GM12873 (cell line): ENCODE results near the gene LCORL.

ENCODE experiments used
- TF ChIP-seq, protein P1 (sequence below): IDR thresholded peaks from 2 replicates; pipeline ENCODE4 v1.5.1; 2012; ENCODE audit warnings: low read depth, mild to moderate bottlenecking, moderate library complexity, low read length, control low read depth; ENCODE audit not compliant: insufficient read depth; ENCODE audit errors: missing control alignments

Gene LCORL

DNA sequence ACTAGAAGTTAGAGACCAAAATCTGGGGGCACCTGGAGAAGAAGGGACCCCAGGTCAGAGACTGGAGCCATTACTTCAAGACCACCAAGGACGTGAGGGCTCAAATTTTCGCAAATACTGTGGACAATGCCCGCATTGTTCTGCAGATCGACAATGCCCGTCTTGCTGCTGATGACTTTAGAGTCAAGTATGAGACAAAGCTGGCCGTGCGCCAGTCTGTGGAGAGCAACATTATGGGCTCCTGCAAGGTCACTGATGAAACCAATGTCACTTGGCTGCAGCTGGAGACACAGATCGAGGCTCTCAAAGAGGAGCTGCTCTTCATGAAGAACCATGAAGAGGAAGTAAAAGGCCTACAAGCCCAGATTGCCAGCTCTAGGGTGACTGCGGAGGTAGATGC, 109.5 kb downstream of the LCORL start:
- TF ChIP-seq, protein P1, sequence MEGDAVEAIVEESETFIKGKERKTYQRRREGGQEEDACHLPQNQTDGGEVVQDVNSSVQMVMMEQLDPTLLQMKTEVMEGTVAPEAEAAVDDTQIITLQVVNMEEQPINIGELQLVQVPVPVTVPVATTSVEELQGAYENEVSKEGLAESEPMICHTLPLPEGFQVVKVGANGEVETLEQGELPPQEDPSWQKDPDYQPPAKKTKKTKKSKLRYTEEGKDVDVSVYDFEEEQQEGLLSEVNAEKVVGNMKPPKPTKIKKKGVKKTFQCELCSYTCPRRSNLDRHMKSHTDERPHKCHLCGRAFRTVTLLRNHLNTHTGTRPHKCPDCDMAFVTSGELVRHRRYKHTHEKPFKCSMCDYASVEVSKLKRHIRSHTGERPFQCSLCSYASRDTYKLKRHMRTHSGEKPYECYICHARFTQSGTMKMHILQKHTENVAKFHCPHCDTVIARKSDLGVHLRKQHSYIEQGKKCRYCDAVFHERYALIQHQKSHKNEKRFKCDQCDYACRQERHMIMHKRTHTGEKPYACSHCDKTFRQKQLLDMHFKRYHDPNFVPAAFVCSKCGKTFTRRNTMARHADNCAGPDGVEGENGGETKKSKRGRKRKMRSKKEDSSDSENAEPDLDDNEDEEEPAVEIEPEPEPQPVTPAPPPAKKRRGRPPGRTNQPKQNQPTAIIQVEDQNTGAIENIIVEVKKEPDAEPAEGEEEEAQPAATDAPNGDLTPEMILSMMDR = no peak

DNA sequence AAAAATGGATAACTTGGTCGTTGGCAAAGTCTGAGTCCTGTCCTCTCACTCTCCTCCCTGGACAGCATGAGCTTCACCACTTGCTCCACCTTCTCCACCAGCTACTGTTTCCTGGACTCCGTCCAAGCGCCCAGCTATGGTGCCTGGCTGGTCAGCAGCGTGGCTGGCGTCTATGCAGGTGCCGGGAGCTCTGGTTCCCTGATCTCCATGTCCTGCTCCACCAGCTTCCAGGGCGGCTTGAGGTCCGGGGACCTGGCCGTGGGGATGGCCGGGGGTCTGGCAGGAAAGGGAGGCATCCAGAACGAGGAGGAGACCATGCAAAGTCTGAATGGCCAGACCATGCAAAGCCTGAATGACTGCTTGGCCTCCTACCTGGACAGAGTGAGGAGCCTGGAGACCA, 109.9 kb downstream of the LCORL start:
- TF ChIP-seq, protein P1 = no peak

DNA sequence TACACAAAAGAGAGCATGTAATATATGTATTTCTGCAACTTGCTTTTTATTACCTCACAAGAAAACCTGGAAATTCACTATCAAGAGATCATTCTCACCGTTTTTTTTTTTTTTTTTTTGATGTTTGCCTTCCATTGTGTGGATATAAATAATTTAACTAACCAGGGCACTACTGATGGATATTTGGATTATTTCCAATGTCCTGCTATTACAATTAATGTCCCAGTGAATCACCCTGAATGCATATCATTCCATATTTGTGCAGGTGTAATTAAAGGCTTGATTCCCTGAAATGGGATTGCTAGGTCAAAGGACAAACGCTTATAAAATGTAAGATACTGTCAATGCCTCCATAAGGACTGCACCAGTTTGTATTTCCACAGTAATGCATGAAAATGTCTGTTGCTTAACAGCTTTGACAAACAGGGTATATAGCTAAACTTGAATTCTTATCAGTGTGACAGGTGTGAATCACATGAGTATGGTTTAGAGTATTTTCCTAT, 123.0 kb downstream of the LCORL start:
- TF ChIP-seq, protein P1 = no peak

DNA sequence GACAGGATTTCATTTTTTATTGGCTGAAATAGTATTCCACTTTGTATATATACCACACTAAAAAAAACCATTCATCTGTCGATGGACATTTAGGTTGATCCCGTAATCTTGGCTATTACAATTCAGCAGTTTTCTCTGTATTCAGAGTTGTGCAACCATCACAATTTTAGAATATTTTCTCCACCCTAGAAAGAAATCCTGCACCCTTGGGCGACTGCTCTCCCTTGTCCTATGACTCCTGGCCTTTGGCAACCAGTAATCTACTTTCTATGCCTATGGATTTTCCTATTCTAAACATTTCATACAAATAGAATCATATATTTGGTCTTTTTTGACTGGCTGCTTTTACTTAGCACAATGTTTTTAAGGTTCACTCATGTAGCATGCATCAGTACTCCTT, 126.1 kb downstream of the LCORL start:
- TF ChIP-seq, protein P1 = no peak

DNA sequence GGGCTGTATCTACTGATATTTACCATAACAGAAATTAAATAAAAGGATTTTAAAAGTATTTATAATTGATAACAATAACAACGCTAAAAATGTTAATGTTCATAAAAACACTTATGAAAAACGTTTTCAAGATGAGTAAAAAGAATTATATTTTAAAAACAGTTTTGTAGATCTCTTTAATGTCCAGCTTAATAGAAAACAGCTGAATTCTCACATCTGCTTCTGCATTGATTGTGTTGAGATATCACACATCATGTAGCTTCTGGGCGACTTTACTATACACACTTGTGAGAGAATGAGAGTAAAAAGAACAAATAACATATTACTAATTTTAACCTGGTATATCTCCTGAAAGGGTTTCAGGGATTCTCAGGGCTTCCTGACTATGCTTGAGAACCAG, 127.1 kb downstream of the LCORL start:
- TF ChIP-seq, protein P1 = no peak

DNA sequence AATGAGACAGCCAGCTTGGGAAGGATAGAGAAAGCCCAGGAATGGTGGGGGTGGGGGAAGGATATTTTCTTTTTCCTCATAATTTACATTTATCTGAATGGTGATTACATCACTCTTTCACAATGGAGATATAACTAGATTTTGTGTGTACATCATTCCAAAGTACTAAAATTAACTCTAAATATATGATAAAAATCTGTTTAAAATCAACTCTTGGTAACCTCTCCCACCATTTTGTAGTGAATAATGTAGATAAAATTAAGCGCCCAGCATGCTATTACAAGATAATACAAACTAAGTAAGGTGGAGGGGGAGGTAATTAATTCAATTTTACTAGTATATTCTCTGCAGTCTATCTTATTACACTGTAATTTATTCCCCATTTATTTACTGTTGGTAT, 131.9 kb downstream of the LCORL start:
- TF ChIP-seq, protein P1 = no peak

DNA sequence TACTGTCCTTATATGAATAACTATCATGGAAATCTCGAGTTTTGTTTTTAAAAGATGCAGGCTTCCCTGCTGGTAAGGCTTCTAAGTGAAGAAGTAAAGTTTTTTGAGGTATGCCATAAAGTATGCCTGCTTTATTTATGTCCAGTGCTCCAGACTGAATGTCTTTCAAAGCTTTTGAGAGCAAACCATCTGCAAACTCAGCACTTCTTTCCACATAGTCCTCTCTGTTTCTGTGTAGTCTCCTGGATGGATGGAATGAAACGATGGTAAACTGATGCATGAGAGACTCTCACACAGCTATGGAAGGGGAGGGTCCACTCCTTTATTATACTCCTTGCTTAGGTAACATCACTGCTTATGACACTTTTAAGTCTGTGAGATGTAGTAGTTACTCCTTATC, 137.0 kb downstream of the LCORL start:
- TF ChIP-seq, protein P1 = no peak
